ENCODE data around the gene MFGE8.

DNA sequence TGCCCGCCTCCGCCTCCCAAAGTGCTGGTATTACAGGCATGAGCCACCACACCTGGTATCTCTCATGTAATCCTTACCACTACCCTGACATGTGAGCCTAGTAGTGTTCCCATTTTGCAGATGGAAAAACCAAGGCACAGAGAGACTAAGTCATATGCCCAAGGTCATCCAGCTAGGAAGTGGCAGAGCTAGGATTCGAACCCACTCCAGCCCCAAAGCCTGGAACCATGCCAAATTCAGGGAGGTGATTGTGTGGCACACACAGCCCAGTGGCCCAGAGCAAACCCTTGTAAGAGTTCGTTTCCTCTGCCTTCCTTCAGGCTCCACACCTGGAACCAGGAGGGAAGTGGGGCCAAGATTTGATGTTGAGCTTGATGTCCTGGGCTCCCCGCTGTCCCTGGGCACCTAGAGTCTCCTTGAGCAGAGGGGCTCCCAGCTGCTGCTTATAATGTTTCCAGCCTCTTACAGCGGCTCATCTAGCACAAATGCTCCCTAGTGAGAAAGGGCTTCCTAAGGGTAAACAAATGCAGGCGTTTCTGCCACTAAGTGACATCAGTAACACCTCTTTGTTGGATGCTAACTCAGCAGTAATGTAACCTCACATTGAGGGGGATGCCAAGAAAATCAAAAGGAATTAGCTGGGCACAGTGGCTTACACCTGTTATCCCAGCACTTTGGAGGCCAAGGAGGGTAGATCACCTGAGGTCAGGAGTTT, 21.5 kb downstream of the MFGE8 start:
- TF ChIP-seq ESRRG (CRISPR knock-in tag; IDR thresholded peaks at IDR 0.05) (no peak), PATZ1 (CRISPR knock-in tag; IDR thresholded peaks at IDR 0.05; ENCODE audit: borderline replicate concordance) (no peak), TCF4 (CRISPR knock-in tag; IDR thresholded peaks at IDR 0.05; ENCODE audit: borderline replicate concordance) (no peak), ZFP30 (CRISPR knock-in tag; IDR thresholded peaks at IDR 0.05) (no peak), CREB5 (CRISPR knock-in tag; IDR thresholded peaks at IDR 0.05; ENCODE audit: low read depth) (no peak), ISL1 (CRISPR knock-in tag; IDR thresholded peaks at IDR 0.05) (no peak), ARNTL (CRISPR knock-in tag; IDR thresholded peaks at IDR 0.05; ENCODE audit: borderline replicate concordance, low read depth) (no peak), TOX (CRISPR knock-in tag; IDR thresholded peaks at IDR 0.05; ENCODE audit: borderline replicate concordance) (no peak), RARB (CRISPR knock-in tag; IDR thresholded peaks at IDR 0.05) (no peak), GLIS3 (CRISPR knock-in tag; IDR thresholded peaks at IDR 0.05) (no peak), ZNF565 (CRISPR knock-in tag; conservative IDR thresholded peaks at IDR 0.05; ENCODE audit: low read depth) (no peak), CSRNP3 (CRISPR knock-in tag; IDR thresholded peaks at IDR 0.05) (no peak), SNAI2 (CRISPR knock-in tag; IDR thresholded peaks at IDR 0.05) (no peak)

All from SK-N-SH treated with all-trans-retinoic acid at 6 μM for 48 hours (cell line).